Measurements from ENCODE around the gene GBF1. TPM values are rescaled to one million over a fixed set of nuclear protein-coding genes. Genes with fewer than 3 reads are reported as not detected.

The GBF1 gene
- total RNA-seq, 6 experiments from 2014 or later: 22.6 to 27.2 (median 23.7) TPM

GRCh38 chr10:102313221-102313896, 68.0 kb downstream of the GBF1 start:
- Histone ChIP-seq H3K36me3 (no peaks in the 10 kb centered on the region), H3K4me1 (peaks cover 0 to 14% (median 6%) of the 10 kb centered on the region in 4 donors), H3K4me3 (no peak overlapping the region), H3K9me3 (no peaks in the 10 kb centered on the region), H3K27me3 (no peaks in the 10 kb centered on the region), H3K27ac (no peak overlapping the region)
- no peak for DNase-seq
- WGBS (ENCODE audit: insufficient coverage, low coverage, low lambda C conversion rate, missing lambda C conversion rate): 76% methylated on average over 6 of the region's 8 CpGs
- no peak for ATAC-seq
- intact Hi-C loops (cut with DNase I): no loop called here
- no peak for TF ChIP-seq POLR2A (IDR thresholded peaks at IDR 0.05)
- TF ChIP-seq CTCF (IDR thresholded peaks at IDR 0.05): no peak

GRCh38 chr10:102314801-102315200, 69.5 kb downstream of the GBF1 start:
- whole genome bisulfite sequencing (ENCODE audit: insufficient coverage, low coverage, low lambda C conversion rate, missing lambda C conversion rate): 92% methylated on average over 1 of the region's 1 CpG
- no peaks in the 10 kb centered on the region for H3K36me3 ChIP-seq
- peaks cover 0 to 11% (median 5%) of the 10 kb centered on the region in 4 donors for H3K4me1 ChIP-seq
- H3K27me3 ChIP-seq: no peaks in the 10 kb centered on the region
- H3K9me3 ChIP-seq: no peaks in the 10 kb centered on the region
- no peak overlapping the region for H3K27ac ChIP-seq
- H3K4me3 ChIP-seq: no peak overlapping the region
- intact Hi-C loops (cut with DNase I): no loop called here
- no peak for TF ChIP-seq POLR2A (IDR thresholded peaks at IDR 0.05)
- TF ChIP-seq CTCF (IDR thresholded peaks at IDR 0.05): no peak
- no peak for DNase-seq
- ATAC-seq: no peak

- H3K4me1 ChIP-seq: no peaks in the 10 kb centered on the region
- H3K36me3 ChIP-seq: no peaks in the 10 kb centered on the region
- no peak overlapping the region for H3K4me3 ChIP-seq
- DNase-seq (no peak), ATAC-seq (no peak)
- intact Hi-C loops (cut with DNase I): no loop called here
- no peaks in the 10 kb centered on the region for H3K27me3 ChIP-seq
- 89% methylated on average over 1 of the region's 1 CpG for WGBS (ENCODE audit: insufficient coverage, low coverage, low lambda C conversion rate, missing lambda C conversion rate)
- no peaks in the 10 kb centered on the region for H3K9me3 ChIP-seq
- no peak overlapping the region for H3K27ac ChIP-seq
- TF ChIP-seq POLR2A (IDR thresholded peaks at IDR 0.05): no peak
- no peak for TF ChIP-seq CTCF (IDR thresholded peaks at IDR 0.05)
Observed at GRCh38 chr10:102316421-102316820, 71.1 kb downstream of the GBF1 start.

GRCh38 chr10:102322914-102323313, 77.6 kb downstream of the GBF1 start:
- no peaks in the 10 kb centered on the region for H3K9me3 ChIP-seq
- no peaks in the 10 kb centered on the region for H3K27me3 ChIP-seq
- DNase-seq: no peak
- TF ChIP-seq POLR2A (IDR thresholded peaks at IDR 0.05) (no peak), CTCF (IDR thresholded peaks at IDR 0.05) (no peak)
- WGBS (ENCODE audit: insufficient coverage, low coverage, low lambda C conversion rate, missing lambda C conversion rate): 72% methylated on average over 2 of the region's 2 CpGs
- no peak for ATAC-seq
- intact Hi-C loops (cut with DNase I): no loop called here
- no peaks in the 10 kb centered on the region for H3K36me3 ChIP-seq
- no peaks in the 10 kb centered on the region for H3K4me1 ChIP-seq
- no peak overlapping the region for H3K4me3 ChIP-seq
- H3K27ac ChIP-seq: no peak overlapping the region

Data from right lobe of liver (tissue), 6 donors.